Mesendoderm (in vitro differentiated cells): ENCODE results near the gene KLF15.

Source experiments
- DNase-seq: peaks from one replicate; pipeline ENCODE4 v3.0.0; 2013
- H2AK5ac ChIP-seq: 2 replicates; pipeline ENCODE4 v1.6.1; 2013; ENCODE audit warnings: low read length, inconsistent platforms
- H2BK120ac ChIP-seq: 2 replicates; pipeline ENCODE4 v1.6.1; 2013; ENCODE audit warnings: low read depth, mild to moderate bottlenecking, low read length, moderate library complexity, mixed read lengths
- H2BK15ac ChIP-seq: replicated peaks from 2 replicates; pipeline ENCODE4 v1.6.1; 2013; ENCODE audit warnings: low read depth, mild to moderate bottlenecking, moderate library complexity
- H2BK5ac ChIP-seq: 2 replicates; pipeline ENCODE4 v1.6.1; 2013; ENCODE audit warnings: low read length, inconsistent platforms
- H3K18ac ChIP-seq: 2 replicates; pipeline ENCODE4 v1.6.1; 2013; ENCODE audit warnings: mild to moderate bottlenecking, low read length, mixed read lengths
- H3K23ac ChIP-seq: one replicate; pipeline ENCODE4 v1.6.1; 2013; ENCODE audit warnings: low read length
- H3K27ac ChIP-seq: 2 replicates; pipeline ENCODE4 v1.5.1; 2013; ENCODE audit warnings: low read depth, mild to moderate bottlenecking, inconsistent platforms, low read length, moderate library complexity
- H3K27me3 ChIP-seq: 2 replicates; pipeline ENCODE4 v1.6.1; 2013; ENCODE audit warnings: low read length, control low read depth, mild to moderate bottlenecking, inconsistent platforms; ENCODE audit not compliant: insufficient read depth, poor library complexity
- H3K36me3 ChIP-seq: 2 replicates; pipeline ENCODE4 v1.6.1; 2013; ENCODE audit warnings: low read length, inconsistent platforms; ENCODE audit not compliant: control insufficient read depth, insufficient read depth
- H3K4ac ChIP-seq: one replicate; pipeline ENCODE4 v1.6.1; 2013; ENCODE audit warnings: low read depth, mild to moderate bottlenecking, low read length, moderate library complexity
- H3K4me1 ChIP-seq: 2 replicates; pipeline ENCODE4 v1.6.1; 2013; ENCODE audit warnings: low read depth, low read length, inconsistent platforms; ENCODE audit not compliant: control insufficient read depth
- H3K4me2 ChIP-seq: 2 replicates; pipeline ENCODE4 v1.6.1; 2013; ENCODE audit warnings: low read length
- H3K4me3 ChIP-seq: 2 replicates; pipeline ENCODE4 v1.5.1; 2013; ENCODE audit warnings: mild to moderate bottlenecking, low read length
- H3K56ac ChIP-seq: one replicate; pipeline ENCODE4 v1.6.1; 2013; ENCODE audit warnings: low read length
- H3K79me1 ChIP-seq: 2 replicates; pipeline ENCODE4 v1.6.1; 2013; ENCODE audit warnings: low read length, inconsistent platforms
- H3K79me2 ChIP-seq: 2 replicates; pipeline ENCODE4 v1.6.1; 2013; ENCODE audit warnings: mild to moderate bottlenecking, low read length; ENCODE audit not compliant: control insufficient read depth, insufficient read depth
- H3K9ac ChIP-seq: 2 replicates; pipeline ENCODE4 v1.6.1; 2013; ENCODE audit warnings: low read length, inconsistent platforms
- H4K5ac ChIP-seq: one replicate; pipeline ENCODE4 v1.6.1; 2013; ENCODE audit warnings: low read length
- H4K8ac ChIP-seq: one replicate; pipeline ENCODE4 v1.6.1; 2013; ENCODE audit warnings: low read depth, mild to moderate bottlenecking, control low read depth, low read length, moderate library complexity
- WGBS: extraction: QIAGEN DNeasy Blood & Tissue Kit; methylation state at CpG from one replicate; pipeline ENCODE4 v1.1.7; 2013; ENCODE audit warnings: low lambda C conversion rate, missing lambda C conversion rate; ENCODE audit not compliant: insufficient coverage; ENCODE audit errors: extremely low coverage; 5-methylcytosine and 5-hydroxymethylcytosine counted together

Gene KLF15

GRCh38 chr3:126353694-126354321, 3.4 kb downstream of the KLF15 start:
- Histone ChIP-seq H2BK5ac (no peak overlapping the region), H2AK5ac (no peak overlapping the region), H3K4me1 (peaks cover 6% of the 10 kb centered on the region), H4K5ac (no peak overlapping the region), H3K36me3 (no peaks in the 10 kb centered on the region), H3K23ac (peak overlapping the region; percentile 45), H3K9ac (no peak overlapping the region), H3K18ac (no peak overlapping the region), H2BK120ac (no peak overlapping the region), H4K8ac (no peak overlapping the region), H2BK15ac (no peak overlapping the region), H3K4me3 (no peak overlapping the region), H3K79me2 (no peaks in the 10 kb centered on the region), H3K4me2 (no peak overlapping the region), H3K27ac (no peak overlapping the region), H3K4ac (no peak overlapping the region), H3K27me3 (no peaks in the 10 kb centered on the region), H3K56ac (no peak overlapping the region), H3K79me1 (no peaks in the 10 kb centered on the region)
- no peak for DNase-seq
- no CpG with 5 or more reads among the region's 8 CpGs for WGBS

DNA sequence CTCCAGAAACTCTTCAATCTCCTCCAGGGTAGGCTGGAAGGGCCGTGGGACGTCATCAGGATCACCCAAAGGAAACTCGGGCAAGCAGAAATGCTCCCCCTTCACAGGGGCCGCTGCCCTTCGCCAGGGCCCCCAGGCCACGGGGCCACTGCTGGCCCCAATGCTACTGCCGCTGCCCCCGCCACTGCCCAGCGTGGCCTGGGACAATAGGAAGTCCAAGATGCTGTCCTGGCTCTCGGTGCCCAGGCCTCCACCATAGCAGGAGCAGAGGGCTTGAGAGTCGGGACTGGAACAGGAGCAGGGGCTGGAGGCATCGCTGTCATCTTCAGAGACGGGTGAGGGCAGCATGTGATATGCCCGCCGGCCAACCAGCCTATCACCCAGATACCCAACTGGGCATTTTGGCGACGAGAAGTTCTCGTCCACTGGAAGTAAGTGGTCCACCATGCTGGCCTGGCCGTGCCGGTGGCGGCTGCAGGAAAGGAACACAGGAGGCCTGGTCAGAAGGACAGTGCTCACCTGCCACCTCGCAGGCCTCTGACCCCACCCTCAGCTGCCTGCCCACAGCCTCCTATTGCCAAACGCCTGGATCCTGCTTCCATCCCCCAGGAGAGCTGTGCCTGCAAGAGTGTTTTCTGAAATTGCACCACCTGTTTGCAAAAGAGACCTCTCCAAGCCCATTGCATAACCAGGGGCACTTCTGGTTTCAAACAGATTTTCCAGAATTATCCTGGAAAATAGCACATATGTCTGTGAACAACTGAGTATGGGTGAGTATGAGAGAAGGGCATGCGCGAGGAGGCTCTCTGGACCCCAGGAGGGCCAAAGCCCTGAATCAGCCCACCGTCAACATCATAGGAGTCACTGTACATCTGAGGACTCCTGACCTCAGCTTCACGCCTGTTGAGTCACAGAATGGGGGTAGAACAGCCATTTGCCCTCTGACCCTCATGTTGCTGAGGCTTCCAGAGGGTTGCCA, 4.4 kb downstream of the KLF15 start:
- Histone ChIP-seq H3K79me2 (no peaks in the 10 kb centered on the region), H2AK5ac (no peak overlapping the region), H2BK15ac (no peak overlapping the region), H3K56ac (no peak overlapping the region), H3K4me1 (peaks cover 3% of the 10 kb centered on the region), H3K27ac (no peak overlapping the region), H3K4ac (no peak overlapping the region), H3K4me3 (no peak overlapping the region), H3K9ac (no peak overlapping the region), H2BK5ac (no peak overlapping the region), H3K27me3 (no peaks in the 10 kb centered on the region), H2BK120ac (no peak overlapping the region), H4K8ac (no peak overlapping the region), H4K5ac (no peak overlapping the region), H3K36me3 (no peaks in the 10 kb centered on the region), H3K23ac (no peak overlapping the region), H3K79me1 (no peaks in the 10 kb centered on the region), H3K18ac (no peak overlapping the region), H3K4me2 (no peak overlapping the region)
- no peak for DNase-seq
- no CpG with 5 or more reads among the region's 27 CpGs for WGBS

GRCh38 chr3:126351771-126352475, 5.3 kb downstream of the KLF15 start:
- WGBS, result no CpG with 5 or more reads among the region's 18 CpGs
- Histone ChIP-seq H3K4me3 (no peak overlapping the region), H3K4me1 (peaks cover 3% of the 10 kb centered on the region), H3K23ac (no peak overlapping the region), H3K36me3 (no peaks in the 10 kb centered on the region), H3K79me2 (no peaks in the 10 kb centered on the region), H3K27ac (no peak overlapping the region), H3K79me1 (no peaks in the 10 kb centered on the region), H4K8ac (no peak overlapping the region), H3K56ac (no peak overlapping the region), H2AK5ac (no peak overlapping the region), H3K9ac (no peak overlapping the region), H3K4ac (no peak overlapping the region), H4K5ac (no peak overlapping the region), H2BK15ac (no peak overlapping the region), H3K4me2 (no peak overlapping the region), H3K18ac (no peak overlapping the region), H3K27me3 (no peaks in the 10 kb centered on the region), H2BK120ac (no peak overlapping the region), H2BK5ac (no peak overlapping the region)
- DNase-seq, result no peak

- no peak overlapping the region for H3K4me3 ChIP-seq
Observed at GRCh38 chr3:126351086-126351770, 6.0 kb downstream of the KLF15 start.

DNA sequence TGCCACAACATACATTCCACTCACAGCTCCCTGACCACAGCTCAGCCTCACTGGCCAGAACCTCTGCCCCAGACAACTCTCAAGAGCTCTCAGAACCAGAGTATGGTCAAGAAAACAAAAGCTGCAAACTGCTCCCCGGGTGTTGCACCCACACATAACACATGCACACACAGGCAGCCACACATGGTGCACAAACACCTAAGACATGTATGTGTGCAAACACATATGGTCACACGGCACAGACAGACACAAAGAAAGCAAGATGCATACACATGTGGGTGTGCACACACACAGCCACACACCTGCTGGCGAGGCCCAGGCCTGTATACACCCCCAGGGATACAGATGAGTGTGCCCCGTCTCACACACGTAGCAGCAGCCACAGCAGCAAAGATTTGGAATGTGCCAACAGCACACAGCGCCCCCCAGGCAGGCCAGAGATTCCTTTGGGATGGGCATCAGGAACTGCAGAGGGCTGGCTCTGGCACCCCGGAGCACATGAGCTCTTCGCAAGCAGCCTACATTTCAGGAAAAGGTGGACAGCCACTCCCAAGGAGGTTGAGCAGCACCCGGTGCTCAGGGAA, 6.6 kb downstream of the KLF15 start:
- H2AK5ac ChIP-seq, result no peak overlapping the region
- WGBS, result no CpG with 5 or more reads among the region's 9 CpGs

More at GRCh38 chr3:126351086-126351770, 6.0 kb downstream of the KLF15 start:
- DNase-seq, result no peak
- no peak overlapping the region for H2BK5ac ChIP-seq
- no peak overlapping the region for H3K4ac ChIP-seq
- peaks cover 3% of the 10 kb centered on the region for H3K4me1 ChIP-seq
- H4K8ac ChIP-seq, result no peak overlapping the region
- H3K79me2 ChIP-seq, result no peaks in the 10 kb centered on the region
- H3K27ac ChIP-seq, result no peak overlapping the region
- no peaks in the 10 kb centered on the region for H3K36me3 ChIP-seq
- H3K9ac ChIP-seq, result no peak overlapping the region
- H3K27me3 ChIP-seq, result no peaks in the 10 kb centered on the region
- no peaks in the 10 kb centered on the region for H3K79me1 ChIP-seq
- no peak overlapping the region for H3K23ac ChIP-seq
- no peak overlapping the region for H3K4me2 ChIP-seq
- no peak overlapping the region for H2BK120ac ChIP-seq
- H3K18ac ChIP-seq, result no peak overlapping the region
- no peak overlapping the region for H2BK15ac ChIP-seq
- no peak overlapping the region for H2AK5ac ChIP-seq
- no peak overlapping the region for H4K5ac ChIP-seq
- H3K56ac ChIP-seq, result no peak overlapping the region
- WGBS, result no CpG with 5 or more reads among the region's 10 CpGs

More for the DNA sequence above, 6.6 kb downstream of the KLF15 start:
- no peak overlapping the region for H4K5ac ChIP-seq
- no peak overlapping the region for H3K27ac ChIP-seq
- no peak for DNase-seq
- H4K8ac ChIP-seq, result no peak overlapping the region
- H2BK120ac ChIP-seq, result no peak overlapping the region
- no peak overlapping the region for H3K4me3 ChIP-seq
- H3K9ac ChIP-seq, result no peak overlapping the region
- no peak overlapping the region for H3K56ac ChIP-seq
- no peak overlapping the region for H3K4ac ChIP-seq
- H3K18ac ChIP-seq, result no peak overlapping the region
- no peaks in the 10 kb centered on the region for H3K79me1 ChIP-seq
- H3K36me3 ChIP-seq, result no peaks in the 10 kb centered on the region
- H3K4me2 ChIP-seq, result no peak overlapping the region
- no peak overlapping the region for H2BK15ac ChIP-seq
- H3K4me1 ChIP-seq, result peaks cover 2% of the 10 kb centered on the region
- no peaks in the 10 kb centered on the region for H3K79me2 ChIP-seq
- no peak overlapping the region for H2BK5ac ChIP-seq
- no peak overlapping the region for H3K23ac ChIP-seq
- H3K27me3 ChIP-seq, result no peaks in the 10 kb centered on the region
